Adipocyte (in vitro differentiated cells): Measurements from ENCODE around the gene VPS37C.
A peak's percentile ranks its signal among the peaks of the same experiment; 100 is the strongest.
"Not testable (repeated sequence)": the region's sequence is repeated elsewhere in the genome, so short reads cannot be mapped to it uniquely, and the experiment has no call there.

ENCODE experiments used
- DNase-seq: peaks from one replicate; pipeline ENCODE4 v3.0.0-alpha.2; 2015; ENCODE audit warnings: low read depth
- H3K27me3 ChIP-seq: replicated peaks from 2 replicates; pipeline ENCODE4 v1.7.0; 2013; ENCODE audit warnings: mild to moderate bottlenecking, low read length, moderate library complexity; ENCODE audit not compliant: control insufficient read depth, insufficient read depth
- H3K36me3 ChIP-seq: 2 replicates; pipeline ENCODE4 v1.7.0; 2013; ENCODE audit warnings: low read length, mild to moderate bottlenecking, moderate library complexity; ENCODE audit not compliant: control insufficient read depth, insufficient read depth, severe bottlenecking
- H3K4me1 ChIP-seq: 2 replicates; pipeline ENCODE4 v1.7.0; 2013; ENCODE audit warnings: mild to moderate bottlenecking, low read length, moderate library complexity; ENCODE audit not compliant: control insufficient read depth, insufficient read depth
- H3K4me3 ChIP-seq: 2 replicates; pipeline ENCODE4 v1.7.0; 2013; ENCODE audit warnings: mild to moderate bottlenecking, low read length, moderate library complexity
- H3K9ac ChIP-seq: 2 replicates; pipeline ENCODE4 v1.7.0; 2013; ENCODE audit warnings: mild to moderate bottlenecking, low read length, moderate library complexity
- H3K9me3 ChIP-seq: 2 replicates; pipeline ENCODE4 v1.7.0; 2013; ENCODE audit warnings: mild to moderate bottlenecking, low read length, moderate library complexity; ENCODE audit not compliant: control insufficient read depth

VPS37C gene

DNA sequence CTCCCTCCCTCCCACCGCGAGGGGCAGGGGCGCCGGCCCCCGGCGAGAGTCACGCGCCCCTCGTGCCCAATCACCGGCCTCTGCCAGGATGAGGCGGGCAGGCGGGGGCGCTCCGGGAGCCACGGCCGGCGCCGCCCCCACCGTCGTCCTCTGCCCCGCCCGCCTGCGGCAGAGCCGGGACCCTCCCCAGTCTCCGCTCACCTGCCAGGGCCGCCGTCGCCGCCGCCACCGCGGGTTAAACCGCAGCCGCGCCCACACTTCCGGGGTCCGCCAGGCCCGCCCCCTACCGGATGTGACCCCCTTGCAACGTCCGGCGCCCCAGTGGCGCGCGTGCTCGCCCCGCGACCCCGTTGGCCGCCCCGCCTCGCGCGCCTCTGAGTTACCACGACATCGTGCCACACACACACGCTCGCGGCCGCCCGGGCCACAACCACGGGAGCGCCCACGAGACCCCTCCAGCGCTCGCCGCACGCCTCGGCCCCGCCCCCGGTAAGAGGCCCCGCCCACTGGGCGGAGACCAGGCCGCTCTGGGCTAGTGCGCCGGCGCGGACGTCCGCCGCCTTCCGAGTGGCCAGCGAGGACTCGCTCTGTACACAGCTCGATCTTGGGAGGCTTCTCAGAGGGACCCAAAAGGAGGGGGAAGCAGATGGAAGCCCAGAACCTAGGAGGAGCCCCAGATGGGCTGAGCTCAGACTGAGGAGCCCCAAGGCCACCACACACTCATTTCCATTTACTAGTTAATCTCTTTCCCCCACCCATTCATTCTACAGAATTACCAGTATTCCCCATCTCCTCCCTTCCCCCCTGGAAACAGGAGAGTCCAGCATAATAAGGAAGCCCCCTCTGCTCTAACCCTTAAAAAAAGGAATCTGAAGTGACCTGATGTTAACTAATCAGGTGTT, at the start of gene VPS37C:
Gene VPS37C (minus strand): TSS at position 237 of the 902 bp plus-strand sequence. CDS start 22,597 bp downstream, outside the sequence.
- peak within 1 kb of the TSS; percentile 91 for H3K9ac ChIP-seq
- H3K27me3 ChIP-seq, result peaks cover 6% of the 10 kb centered on the region
- H3K4me1 ChIP-seq, result peaks cover 35% of the 10 kb centered on the region
- peaks cover 4% of the 10 kb centered on the region for H3K36me3 ChIP-seq
- H3K9me3 ChIP-seq, result no peaks in the 10 kb centered on the region
- H3K4me3 ChIP-seq, result peak within 1 kb of the TSS; percentile 95
- DNase-seq, result peak; percentile 96

DNA sequence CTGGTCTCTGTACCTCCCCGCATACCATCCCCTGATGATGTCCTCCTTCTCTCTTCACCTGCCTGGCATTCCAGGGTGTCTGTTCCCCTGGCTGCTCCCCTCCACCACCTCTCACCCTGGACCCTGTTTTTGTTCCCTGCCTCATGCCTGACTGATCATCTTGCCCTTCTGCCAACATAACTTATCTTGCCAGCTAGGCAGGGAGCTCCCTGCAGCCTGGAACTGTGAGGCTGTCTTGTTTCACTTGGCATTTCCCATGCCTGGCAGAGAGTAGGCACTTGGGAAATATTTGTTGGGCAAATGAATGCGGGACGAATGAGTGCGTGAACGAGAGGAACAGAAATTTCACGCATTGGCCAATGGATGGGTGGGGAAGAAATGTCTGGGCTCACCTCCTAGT, 49.4 kb upstream of the VPS37C start:
- not testable (repeated sequence) for H3K27me3 ChIP-seq, H3K4me3 ChIP-seq, H3K36me3 ChIP-seq, H3K9ac ChIP-seq, DNase-seq, H3K9me3 ChIP-seq, H3K4me1 ChIP-seq

DNA sequence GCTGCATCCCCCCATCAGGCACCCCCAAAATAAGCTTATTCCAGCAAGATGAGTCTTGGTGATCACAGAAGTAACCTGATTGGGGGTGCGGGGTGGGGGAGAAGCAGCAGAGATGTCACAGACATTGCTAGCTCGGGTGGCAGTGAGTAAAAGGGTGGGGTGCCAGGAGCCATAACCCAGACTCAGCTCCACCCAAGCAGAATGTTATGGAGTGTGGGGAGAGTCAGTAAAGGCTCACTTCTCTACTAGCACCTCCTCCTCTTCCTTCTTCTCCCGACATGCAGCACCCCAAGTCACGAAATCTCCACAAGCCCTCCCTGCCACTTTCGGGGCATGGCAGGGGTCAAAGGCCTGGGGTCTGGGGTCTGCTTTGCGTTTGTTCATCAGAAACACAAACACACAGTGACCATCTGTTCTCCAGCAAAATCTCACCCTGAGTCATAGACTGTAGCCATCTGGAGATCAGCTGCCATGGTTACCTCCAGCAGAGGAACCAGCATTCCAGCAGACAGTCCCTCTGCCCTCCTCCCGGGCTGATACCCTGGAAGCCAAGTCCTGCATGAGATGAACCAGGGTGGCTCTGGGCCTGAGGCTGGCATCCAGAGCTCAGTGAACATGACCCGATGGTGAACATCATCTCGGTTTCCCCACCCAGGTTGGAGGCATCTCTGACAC, 46.5 kb upstream of the VPS37C start:
- H3K9ac ChIP-seq, H3K9me3 ChIP-seq, H3K27me3 ChIP-seq, DNase-seq, H3K4me3 ChIP-seq, H3K4me1 ChIP-seq, H3K36me3 ChIP-seq: not testable (repeated sequence)

DNA sequence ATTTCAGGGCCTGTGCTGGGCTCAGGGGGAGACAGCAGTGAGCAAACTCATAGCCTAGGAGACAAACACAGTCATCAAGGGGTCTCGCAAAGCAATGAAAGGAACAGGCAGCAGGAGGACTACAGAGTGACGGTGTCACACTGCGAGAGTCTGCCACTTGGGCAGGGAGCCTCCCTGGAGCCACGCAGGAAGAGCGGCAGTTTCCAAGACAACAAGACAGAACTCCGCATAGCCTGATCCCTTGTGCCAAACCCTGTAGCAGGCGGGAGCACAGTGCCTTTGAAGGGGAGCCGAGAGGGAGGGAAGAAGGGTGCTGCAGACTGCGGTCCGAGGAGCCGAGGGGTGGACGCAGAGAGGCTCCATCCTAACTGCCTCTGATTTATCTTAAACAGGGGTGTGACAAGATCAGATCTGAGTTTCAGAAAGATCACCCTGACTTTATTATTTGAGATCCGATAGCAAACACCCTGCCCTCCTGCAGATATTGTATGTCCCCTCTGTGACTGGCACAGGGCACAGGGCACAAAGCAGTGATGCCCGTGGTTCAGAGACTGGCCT, 43.4 kb upstream of the VPS37C start:
- H3K4me3 ChIP-seq, H3K9me3 ChIP-seq: not testable (repeated sequence)

DNA sequence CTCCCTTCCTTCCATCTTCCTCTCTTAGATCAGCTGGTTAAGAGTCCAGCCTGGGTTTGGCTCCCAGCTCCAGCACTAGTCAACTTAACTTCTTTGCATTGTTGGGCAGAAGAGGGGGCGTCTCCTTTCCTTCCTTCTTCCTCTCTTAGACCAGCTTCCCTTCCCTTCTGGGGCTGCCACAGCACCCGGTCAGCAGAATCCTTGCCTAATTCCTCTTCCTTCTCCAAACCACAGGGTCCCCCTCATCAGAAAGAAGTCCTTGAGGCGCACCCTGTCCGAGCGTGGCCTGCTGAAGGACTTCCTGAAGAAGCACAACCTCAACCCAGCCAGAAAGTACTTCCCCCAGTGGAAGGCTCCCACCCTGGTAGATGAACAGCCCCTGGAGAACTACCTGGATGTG, 42.6 kb upstream of the VPS37C start:
- not testable (repeated sequence) for DNase-seq, H3K9ac ChIP-seq, H3K27me3 ChIP-seq, H3K9me3 ChIP-seq, H3K4me3 ChIP-seq, H3K36me3 ChIP-seq, H3K4me1 ChIP-seq

More for the DNA sequence above, 43.4 kb upstream of the VPS37C start:
- not testable (repeated sequence) for H3K36me3 ChIP-seq, DNase-seq, H3K9ac ChIP-seq, H3K4me1 ChIP-seq, H3K27me3 ChIP-seq

DNA sequence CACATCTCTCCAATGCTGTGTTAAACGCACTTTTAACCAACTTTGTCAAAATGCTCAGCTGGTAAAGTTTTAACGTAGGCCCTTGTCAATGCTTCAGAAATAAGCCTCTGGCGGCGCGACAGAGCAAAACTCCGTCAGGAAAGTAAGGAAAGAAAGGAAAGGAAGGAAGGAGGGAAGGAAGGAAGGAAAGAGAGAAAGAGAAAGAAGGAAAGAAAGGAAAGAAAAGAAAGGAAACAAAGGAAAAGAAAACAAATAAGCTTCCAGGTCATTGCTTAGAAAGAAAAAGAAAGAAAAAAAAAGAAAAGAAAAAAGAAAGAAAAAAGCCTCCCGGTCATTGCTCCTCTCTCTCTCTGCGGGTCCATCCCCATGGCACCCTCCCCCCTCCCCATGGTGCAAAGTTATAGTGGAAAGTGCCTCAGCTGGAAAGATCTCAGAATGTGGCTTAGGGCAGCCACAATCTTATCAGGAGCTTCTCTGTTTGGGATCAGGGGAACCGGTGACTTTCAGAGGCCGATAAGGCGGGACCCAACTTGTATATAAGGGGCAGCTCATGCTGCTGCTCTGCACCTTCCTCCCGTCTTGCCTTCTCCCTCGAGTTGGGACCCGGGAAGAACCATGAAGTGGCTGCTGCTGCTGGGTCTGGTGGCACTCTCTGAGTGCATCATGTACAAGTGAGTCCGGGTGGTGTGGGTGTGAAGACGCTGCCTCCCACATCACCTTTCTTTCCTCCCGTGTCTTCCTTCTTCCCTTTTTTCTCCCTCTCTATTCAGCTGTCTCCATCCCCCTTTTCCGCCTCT, 41.9 kb upstream of the VPS37C start, which contains the start of gene PGA3:
Gene PGA3 (plus strand): TSS at position 566 of the 797 bp plus-strand sequence. CDS start 50 bp downstream, at position 616.
- DNase-seq, H3K4me3 ChIP-seq, H3K9ac ChIP-seq, H3K4me1 ChIP-seq, H3K36me3 ChIP-seq, H3K27me3 ChIP-seq: not testable (repeated sequence)
- peaks cover 14% of the 10 kb centered on the region for H3K9me3 ChIP-seq

DNA sequence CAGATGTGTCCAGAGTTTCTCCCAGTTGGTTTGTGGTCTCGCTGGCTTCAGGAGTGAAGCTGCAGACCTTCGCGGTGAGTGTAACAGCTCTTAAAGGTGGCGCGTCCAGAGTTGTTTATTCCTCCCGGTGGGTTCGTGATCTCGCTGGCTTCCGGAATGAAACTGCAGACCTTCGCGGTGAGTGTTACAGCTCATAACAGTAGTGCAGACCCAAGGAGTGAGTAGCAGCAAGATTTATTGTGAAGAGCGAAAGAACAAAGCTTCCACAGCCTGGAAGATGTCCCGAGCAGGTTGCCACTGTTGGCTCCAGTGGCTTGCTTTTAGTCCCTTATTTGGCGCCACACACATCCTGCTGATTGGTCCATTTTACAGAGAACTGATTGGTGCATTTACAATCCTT, 40.2 kb upstream of the VPS37C start:
- no peaks in the 10 kb centered on the region for H3K4me1 ChIP-seq
- DNase-seq, result no peak
- H3K27me3 ChIP-seq, result peaks cover 7% of the 10 kb centered on the region
- H3K36me3 ChIP-seq, result no peaks in the 10 kb centered on the region
- H3K9me3 ChIP-seq, result peaks cover 16% of the 10 kb centered on the region
- H3K4me3 ChIP-seq, result no peak overlapping the region
- no peak overlapping the region for H3K9ac ChIP-seq

DNA sequence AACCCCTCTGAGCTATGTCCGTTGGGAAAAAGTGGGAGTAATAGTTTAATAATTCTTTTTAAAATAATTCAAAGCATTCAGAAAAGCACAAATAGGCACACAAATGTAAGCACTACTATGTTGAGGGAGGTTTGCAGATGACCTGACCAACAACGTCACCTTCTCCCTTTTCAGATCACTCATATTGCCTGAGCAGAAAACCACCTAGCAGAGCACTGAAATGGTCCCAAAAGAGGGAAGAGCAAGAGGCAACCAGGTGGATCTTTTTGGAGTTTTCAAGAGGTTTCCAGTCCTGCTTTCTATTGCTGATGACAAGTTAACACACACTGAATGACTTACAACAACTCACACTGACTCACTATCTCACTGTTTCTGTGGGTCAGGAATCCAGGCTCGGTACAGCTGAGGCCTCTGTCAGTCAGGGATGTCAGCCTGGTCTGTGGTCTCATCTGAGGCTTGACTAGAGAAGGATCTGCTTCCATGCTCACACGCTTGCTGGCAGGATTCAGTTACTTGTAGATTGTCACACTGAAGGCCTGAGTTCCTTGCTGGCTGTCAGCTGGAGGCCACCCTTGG, 37.8 kb upstream of the VPS37C start:
- no peak for DNase-seq
- Histone ChIP-seq H3K4me1 (no peaks in the 10 kb centered on the region), H3K9ac (no peak overlapping the region), H3K36me3 (no peaks in the 10 kb centered on the region), H3K4me3 (no peak overlapping the region), H3K9me3 (peaks cover 16% of the 10 kb centered on the region), H3K27me3 (peaks cover 11% of the 10 kb centered on the region)

DNA sequence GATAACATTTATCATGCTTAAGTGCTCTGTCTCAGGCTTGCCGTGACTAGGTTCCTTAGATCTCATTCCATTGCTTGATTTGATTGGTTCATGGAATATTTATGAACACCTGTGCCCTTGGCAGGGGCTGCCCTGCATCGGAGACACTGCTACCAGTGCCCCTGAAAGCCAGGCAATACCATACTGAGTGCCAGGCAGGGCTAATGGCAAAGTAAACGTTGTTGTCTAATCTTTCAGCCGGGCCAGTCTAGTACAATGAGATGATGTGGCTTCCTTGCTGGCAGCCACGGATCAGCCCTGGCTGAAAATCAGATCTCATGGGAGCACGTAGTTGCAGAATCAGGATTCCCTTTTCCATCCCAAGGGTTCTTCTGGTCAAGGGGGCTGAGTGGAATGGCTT, 37.1 kb upstream of the VPS37C start:
- Histone ChIP-seq H3K27me3 (peaks cover 15% of the 10 kb centered on the region), H3K36me3 (no peaks in the 10 kb centered on the region), H3K9ac (no peak overlapping the region), H3K4me3 (no peak overlapping the region), H3K9me3 (peaks cover 16% of the 10 kb centered on the region), H3K4me1 (no peaks in the 10 kb centered on the region)
- DNase-seq, result no peak

GRCh38 chr11:61195719-61196118, 34.5 kb upstream of the VPS37C start:
- no peak overlapping the region for H3K9ac ChIP-seq
- H3K9me3 ChIP-seq, result peaks cover 21% of the 10 kb centered on the region
- H3K4me1 ChIP-seq, result no peaks in the 10 kb centered on the region
- H3K4me3 ChIP-seq, result no peak overlapping the region
- no peaks in the 10 kb centered on the region for H3K36me3 ChIP-seq
- no peak for DNase-seq
- peaks cover 8% of the 10 kb centered on the region for H3K27me3 ChIP-seq
